Activated CD8-positive, alpha-beta memory T cell treated with anti-CD3 and anti-CD28 coated beads, Interleukin-2, amount 50 U/mL, for 1 hour (primary cell): Measurements from ENCODE around the gene RAB30.
"Not testable (repeated sequence)": the region's sequence is repeated elsewhere in the genome, so short reads cannot be mapped to it uniquely, and the experiment has no call there.

Experiments
- DNase-seq: peaks from one replicate; pipeline ENCODE4 v3.0.0-alpha.2; 2020; ENCODE audit errors: extremely low read depth

RAB30 gene

DNA sequence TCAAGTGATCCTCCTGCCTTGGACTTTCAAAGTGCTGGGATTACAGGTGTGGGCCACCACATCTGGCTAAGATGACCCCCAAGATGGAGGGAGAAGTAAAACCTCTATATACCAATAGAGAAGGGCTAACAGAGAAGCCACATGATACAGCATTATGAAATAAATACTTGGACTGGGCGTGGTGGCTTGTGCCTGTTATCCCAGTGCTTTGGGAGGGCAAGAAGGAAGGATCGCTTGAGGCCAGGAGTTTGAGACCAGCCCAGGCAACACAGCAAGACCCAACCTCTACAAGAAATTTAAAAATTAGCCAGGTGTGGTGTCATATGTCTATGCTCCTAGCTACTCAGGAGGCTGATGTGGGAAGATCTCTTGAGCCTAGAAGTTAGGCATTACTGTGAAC lies 61.7 kb downstream of the RAB30 start:
- DNase-seq: no peak

GRCh38 chr11:83009136-83009535 lies 62.6 kb downstream of the RAB30 start:
- DNase-seq: not testable (repeated sequence)

- no peak for DNase-seq
These were observed 63.1 kb downstream of the RAB30 start for GRCh38 chr11:83008581-83008923.

- DNase-seq: no peak
These were observed 63.7 kb downstream of the RAB30 start for GRCh38 chr11:83007909-83008580.

GRCh38 chr11:83007477-83007876 lies 64.2 kb downstream of the RAB30 start:
- DNase-seq: no peak

GRCh38 chr11:83006877-83007330 lies 64.8 kb downstream of the RAB30 start:
- DNase-seq: no peak

GRCh38 chr11:83004746-83005556 lies 66.7 kb downstream of the RAB30 start:
- DNase-seq: no peak

DNA sequence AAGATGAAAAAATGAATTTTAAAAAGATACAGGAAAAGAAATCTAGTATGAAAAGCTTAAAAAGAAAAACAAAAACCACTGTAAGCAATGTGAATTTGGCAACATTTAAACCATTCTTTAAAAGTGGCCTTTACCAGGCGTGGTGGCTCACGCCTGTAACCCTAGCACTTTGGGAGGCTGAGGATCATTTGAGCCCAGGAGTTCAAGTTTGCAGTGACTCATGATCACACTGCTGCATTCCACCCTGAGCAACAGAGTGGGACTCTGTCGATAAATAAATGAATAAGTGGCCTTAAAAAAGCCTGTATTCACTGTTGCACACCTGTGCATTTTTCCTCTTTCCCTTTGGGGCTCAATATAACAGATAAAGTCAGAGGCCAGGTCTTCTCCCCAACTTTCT lies 69.2 kb downstream of the RAB30 start:
- no peak for DNase-seq

DNA sequence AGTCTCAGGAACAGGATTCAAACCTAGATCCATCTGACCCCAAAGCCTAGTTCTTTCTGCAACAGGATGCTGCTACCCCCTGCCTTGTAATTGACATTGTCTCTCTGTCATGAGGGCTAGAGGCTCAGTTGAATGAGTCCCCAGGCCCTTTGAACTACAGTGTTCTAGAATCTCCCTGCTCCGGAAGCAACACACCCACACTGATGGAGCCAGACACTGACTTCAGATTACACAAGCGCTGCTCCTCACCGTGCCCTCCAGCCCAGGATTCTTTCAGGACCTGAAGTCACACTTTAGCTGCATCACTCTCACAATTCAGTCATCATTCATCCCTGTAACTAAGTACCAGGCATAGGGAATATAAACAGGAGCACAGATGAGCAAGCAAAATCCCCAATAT lies 69.6 kb downstream of the RAB30 start:
- no peak for DNase-seq

DNA sequence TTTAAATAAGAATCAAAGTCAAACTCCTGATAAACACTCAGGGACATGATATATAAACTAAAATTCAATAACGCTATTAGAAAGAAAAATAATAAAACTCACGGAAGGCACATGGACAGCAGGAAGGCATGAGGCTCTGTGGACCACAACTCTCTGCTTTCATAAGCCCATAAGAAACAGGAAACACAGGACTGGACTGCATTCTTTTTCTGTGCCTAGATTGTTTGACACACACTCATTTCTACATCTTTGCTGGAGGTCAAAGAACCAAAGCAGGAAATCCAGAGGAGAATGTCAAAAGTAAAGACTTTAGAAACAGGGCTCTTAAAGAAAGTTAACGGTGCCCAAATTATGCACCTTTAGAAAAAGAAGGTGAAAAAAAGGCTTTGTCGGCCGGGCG lies 71.3 kb downstream of the RAB30 start:
- no peak for DNase-seq

DNA sequence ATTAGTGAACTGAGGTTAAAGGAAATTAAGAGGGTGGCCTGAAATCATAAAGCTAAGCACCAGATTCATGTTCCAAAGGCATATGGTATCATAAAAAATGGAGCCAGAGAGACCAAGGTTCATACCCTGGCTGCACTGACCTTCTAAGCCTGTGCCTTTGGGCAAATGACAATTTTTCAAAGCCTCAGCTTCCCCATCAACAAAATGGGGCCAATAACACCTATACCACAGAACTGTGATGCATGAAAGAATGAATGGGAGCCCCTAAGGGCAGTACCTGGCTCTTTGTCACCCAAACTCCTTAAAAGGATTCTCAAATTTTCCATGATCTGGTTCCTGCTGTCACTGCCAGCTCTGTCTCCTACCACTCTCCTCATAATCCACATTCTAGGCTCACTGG lies 72.5 kb downstream of the RAB30 start:
- DNase-seq: no peak

- DNase-seq: no peak
These were observed 73.0 kb downstream of the RAB30 start for GRCh38 chr11:82998697-82999096.

- no peak for DNase-seq
These were observed 74.6 kb downstream of the RAB30 start for GRCh38 chr11:82996966-82997606.

DNA sequence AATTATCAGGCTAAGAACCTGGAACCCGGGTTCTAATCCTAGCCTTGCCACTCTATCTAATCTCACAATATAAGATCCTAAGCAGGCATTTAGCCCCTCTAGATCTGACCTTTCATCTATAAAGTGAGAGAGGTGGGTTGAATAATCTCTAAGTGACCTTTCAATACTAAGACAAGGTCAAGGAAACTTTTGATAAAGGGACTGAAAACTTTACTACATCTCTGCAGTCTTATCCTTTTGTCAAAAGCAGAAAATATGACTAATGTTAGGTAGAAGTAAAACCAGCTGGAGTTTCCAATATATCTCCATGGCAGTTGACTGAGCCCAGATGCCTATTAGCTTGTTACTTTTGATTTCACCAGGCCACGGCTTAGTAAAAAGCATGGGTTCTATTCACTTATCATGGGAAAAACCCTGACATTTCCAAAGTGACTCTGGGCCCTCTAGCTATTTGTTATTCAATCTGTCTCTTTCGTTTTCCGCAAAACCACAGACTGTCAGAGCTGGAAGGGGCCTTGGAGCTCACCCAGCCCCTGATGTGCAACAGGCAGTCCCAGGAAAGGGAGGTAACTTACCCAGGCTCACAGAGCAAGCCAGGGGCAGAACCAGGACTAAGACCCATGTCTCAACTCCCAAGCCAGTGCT lies 75.8 kb downstream of the RAB30 start:
- no peak for DNase-seq

DNA sequence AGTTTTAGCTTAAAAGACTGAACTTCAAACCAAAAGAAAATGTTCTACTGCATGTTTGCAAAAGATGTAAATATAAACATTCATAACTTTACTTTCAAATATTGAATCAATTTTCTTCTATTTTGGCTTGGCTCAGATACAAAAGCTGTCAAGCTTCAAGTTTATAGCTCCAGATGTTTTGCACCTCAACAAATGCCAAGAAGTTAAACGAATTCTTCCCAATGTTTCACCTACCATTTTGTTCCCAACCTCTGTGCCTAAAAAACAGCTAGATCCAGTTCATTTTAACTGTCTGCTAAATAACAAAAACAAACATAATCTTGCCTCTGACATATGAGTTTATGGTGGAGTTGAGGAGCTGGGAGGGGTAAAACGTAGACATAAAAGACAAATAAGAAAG lies 76.5 kb downstream of the RAB30 start:
- DNase-seq: no peak

DNA sequence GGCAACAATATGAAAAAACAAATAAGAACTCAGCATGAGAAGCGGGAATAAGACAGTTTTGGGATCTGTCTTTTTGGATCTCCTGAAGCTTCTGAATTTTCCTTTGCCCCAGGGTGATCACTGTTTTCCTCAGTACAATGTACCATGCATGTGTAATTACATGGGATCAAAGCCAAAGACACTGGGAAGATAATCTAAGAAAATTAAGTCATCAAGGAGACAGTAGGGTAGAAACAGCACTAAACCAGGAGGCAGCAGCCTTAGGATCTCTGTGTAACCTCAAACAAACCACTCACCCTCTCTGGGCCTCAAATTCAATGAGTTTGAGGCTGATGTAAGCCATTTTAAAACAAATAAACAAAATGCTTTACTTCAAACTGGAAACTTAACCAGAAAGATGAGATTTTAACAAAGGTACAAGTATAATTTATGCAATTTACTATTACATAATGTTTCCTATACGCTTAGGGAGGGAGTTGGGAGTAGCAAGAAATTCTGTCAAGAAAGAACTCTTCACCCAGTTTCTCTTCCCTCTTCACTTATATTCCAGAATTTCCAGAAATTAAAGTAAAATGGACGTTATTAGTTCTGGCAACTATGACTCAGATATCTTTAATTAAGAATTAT lies 77.0 kb downstream of the RAB30 start:
- no peak for DNase-seq

GRCh38 chr11:82992223-82992622 lies 79.5 kb downstream of the RAB30 start:
- DNase-seq: no peak

DNA sequence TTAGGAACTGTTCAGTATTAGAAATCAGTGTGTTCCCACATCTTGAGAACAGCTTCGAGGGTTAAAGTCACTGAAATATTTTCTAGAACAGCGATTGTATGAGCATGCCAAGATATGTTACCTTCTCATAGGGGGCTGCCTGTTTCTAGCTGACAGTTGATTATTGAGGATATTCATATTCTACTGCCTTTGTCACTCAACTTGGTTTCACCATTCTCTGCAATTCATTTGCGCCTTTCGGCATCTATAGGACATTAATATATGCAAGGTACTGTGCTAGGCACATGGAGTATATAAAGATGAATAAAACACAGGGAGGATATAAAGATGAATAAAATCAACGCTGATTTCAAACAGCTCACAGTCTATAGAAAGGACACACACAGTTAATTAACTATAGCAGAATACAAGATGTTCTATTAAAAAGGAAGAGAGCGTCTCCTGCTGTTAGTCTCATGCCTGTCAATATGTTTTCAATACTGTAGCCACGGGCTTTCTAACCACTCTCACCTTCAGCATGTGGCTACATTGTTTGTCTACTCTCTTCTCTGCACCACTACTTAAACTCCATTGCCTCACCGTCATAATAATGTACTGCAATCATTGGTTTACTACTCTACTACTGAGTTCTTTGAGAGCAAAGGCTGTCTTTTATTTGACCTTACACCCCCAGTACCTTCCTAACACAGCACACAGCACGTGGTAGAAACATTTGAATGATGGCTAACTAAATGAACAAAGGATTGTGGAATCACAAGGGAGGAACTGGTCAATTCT lies 81.9 kb downstream of the RAB30 start:
- no peak for DNase-seq

- DNase-seq: no peak
These were observed 82.6 kb downstream of the RAB30 start for GRCh38 chr11:82988936-82989627.

GRCh38 chr11:82987997-82988396 lies 83.7 kb downstream of the RAB30 start:
- no peak for DNase-seq

GRCh38 chr11:82986446-82986845 lies 85.3 kb downstream of the RAB30 start:
- no peak for DNase-seq
